K562 (cell line): Measurements from ENCODE around the gene CHRNA9. TPM values are rescaled to one million over a fixed set of nuclear protein-coding genes. Genes with fewer than 3 reads are reported as not detected.

ENCODE experiments used
- ATAC-seq: fragments of 200-7000 bp; cut with Tn5 transposase; 3 replicates; pipeline ENCODE4 v1.9.1; 2020; ENCODE audit warnings: moderate library complexity
- BruUV-seq: library from RNA; stranded (reverse); fragments of 400-500 nt; replicated peaks from 2 replicates; lab custom pipeline; 2021; lab: Mats Ljungman, UMichigan
- CTCF ChIA-PET: fragments of 300-600 bp; formaldehyde crosslinking; extraction: SDS; loops from one replicate; lab custom pipeline; 2021; ENCODE audit warnings: low intra/inter-chr PET ratio; lab: Yijun Ruan, JAX
- POLR2A ChIA-PET: fragments of 300-600, 350-650 bp; sonication (Branson Sonifier 250); formaldehyde crosslinking; extraction: SDS; loops from one replicate; lab custom pipeline; 2021; ENCODE audit warnings: antibody characterized with exemption, inconsistent platforms; lab: Yijun Ruan, JAX
- DNase-seq, 4 experiments: peaks; one replicate each; pipeline versions ENCODE4 v3.0.0 to v3.0.0-alpha.2; 2011 to 2018; ENCODE audit warnings: low spot score in 3 of 4, mixed read lengths in 3 of 4; ENCODE audit errors: extremely low read depth in 1 of 4
- FAIRE-seq: peaks from 2 replicates; lab custom pipeline; 2011; peaks lifted over from hg19 to GRCh38; lab: Jason Lieb, UNC
- H2AFZ ChIP-seq: 2 replicates; pipeline ENCODE4 v1.6.0; 2011; ENCODE audit warnings: low read depth, low read length, control low read depth, inconsistent platforms
- H3K27ac ChIP-seq: fragments of 200-600 bp; 3 replicates; pipeline ENCODE4 v1.8.0; 2011; ENCODE audit warnings: low read depth, mild to moderate bottlenecking, control low read depth, inconsistent platforms, low read length, moderate library complexity, mixed read lengths; ENCODE audit errors: extremely low read depth
- H3K27me3 ChIP-seq, 2 experiments: fragments of 300-600 bp in 1 of 2; 2 replicates in 1 of 2; 3 replicates in 1 of 2; pipeline versions ENCODE4 v1.6.0 to v1.8.0; 2011; ENCODE audit warnings: inconsistent platforms in 2 of 2, low read length in 2 of 2, mild to moderate bottlenecking in 1 of 2, mixed read lengths in 1 of 2, moderate library complexity in 1 of 2; ENCODE audit not compliant: control insufficient read depth in 2 of 2, insufficient read depth in 2 of 2
- H3K36me3 ChIP-seq: fragments of 300-600 bp; 3 replicates; pipeline ENCODE4 v1.8.0; 2011; ENCODE audit warnings: mild to moderate bottlenecking, low read length, inconsistent platforms; ENCODE audit not compliant: control insufficient read depth, insufficient read depth
- H3K4me1 ChIP-seq, 2 experiments: fragments of 200-600 bp in 1 of 2; replicated peaks in 1 of 2; 2 replicates in 1 of 2; 3 replicates in 1 of 2; pipeline versions ENCODE4 v1.5.1 to v1.8.0; 2011; ENCODE audit warnings: inconsistent platforms in 2 of 2, low read length in 2 of 2, mild to moderate bottlenecking in 1 of 2, mixed read lengths in 1 of 2, moderate library complexity in 1 of 2; ENCODE audit not compliant: control insufficient read depth in 2 of 2, insufficient read depth in 2 of 2
- H3K4me2 ChIP-seq: 2 replicates; pipeline ENCODE4 v1.6.1; 2011; ENCODE audit warnings: low read length, control low read depth, inconsistent platforms, mixed read lengths; ENCODE audit not compliant: insufficient read depth
- H3K4me3 ChIP-seq: fragments of 200-600 bp; sonication (generic), shearing (Covaris generic); 2 replicates; pipeline ENCODE4 v1.5.1; 2016; ENCODE audit warnings: control low read depth, inconsistent platforms
- H3K79me2 ChIP-seq: fragments of 200-600 bp; 3 replicates; pipeline ENCODE4 v1.8.0; 2011; ENCODE audit warnings: low read length, inconsistent platforms; ENCODE audit not compliant: control insufficient read depth, insufficient read depth
- H3K9ac ChIP-seq, 2 experiments: 2 replicates each; pipeline versions ENCODE4 v1.6.0 to v1.6.1; 2011; ENCODE audit warnings: low read depth in 2 of 2, low read length in 2 of 2, control low read depth in 1 of 2, inconsistent platforms in 1 of 2, mild to moderate bottlenecking in 1 of 2, mixed read lengths in 1 of 2; ENCODE audit not compliant: insufficient read depth in 1 of 2
- H3K9me1 ChIP-seq: one replicate; pipeline ENCODE4 v1.6.0; 2011; ENCODE audit warnings: inconsistent platforms, mild to moderate bottlenecking, low read length, moderate library complexity; ENCODE audit not compliant: control insufficient read depth, insufficient read depth
- H3K9me3 ChIP-seq: replicated peaks from 2 replicates; pipeline ENCODE4 v1.5.1; 2011; ENCODE audit warnings: low read depth, low read length, inconsistent platforms; ENCODE audit not compliant: control insufficient read depth, insufficient read depth
- H4K20me1 ChIP-seq: replicated peaks from 2 replicates; pipeline ENCODE4 v1.6.1; 2011; ENCODE audit warnings: low read length, inconsistent platforms, mixed read lengths; ENCODE audit not compliant: control insufficient read depth, insufficient read depth
- BCOR ChIP-seq: fragments of 450-650 bp; IDR thresholded peaks from 2 replicates; pipeline ENCODE4 v1.6.1; 2016
- EHMT2 ChIP-seq: fragments of 450-650 bp; IDR thresholded peaks from 2 replicates; pipeline ENCODE4 v1.6.1; 2018; ENCODE audit warnings: antibody characterized with exemption
- ELF4 ChIP-seq: fragments of 450-650 bp; formaldehyde crosslinking; IDR thresholded peaks from 2 replicates; pipeline ENCODE4 v1.4.0; 2022; ENCODE audit warnings: missing genetic modification characterization
- HMG20A ChIP-seq: fragments of 450-650 bp; formaldehyde crosslinking; conservative IDR thresholded peaks from 2 replicates; pipeline ENCODE4 v1.4.0; 2020; ENCODE audit warnings: mild to moderate bottlenecking, mixed read lengths
- KDM1A ChIP-seq, 2 experiments: fragments of 450-650 bp; IDR thresholded peaks; 2 replicates each; pipeline ENCODE4 v1.6.1; 2016; ENCODE audit warnings: mild to moderate bottlenecking in 2 of 2
- LCOR ChIP-seq: sonication (generic); formaldehyde crosslinking; IDR thresholded peaks from 2 replicates; pipeline ENCODE4 v1.8.0; 2022; ENCODE audit warnings: mild to moderate bottlenecking, missing genetic modification reagents
- NR2C2 ChIP-seq, 2 experiments: fragments of 200-800 bp in 1 of 2; sonication (Bioruptor generic) in 1 of 2; sonication (generic) in 1 of 2; formaldehyde crosslinking in 1 of 2; IDR thresholded peaks; 2 replicates each; pipeline versions ENCODE4 v1.6.1 to v1.8.0; 2016 to 2022; ENCODE audit warnings: mild to moderate bottlenecking in 1 of 2, missing compliant biosample characterization in 1 of 2, missing genetic modification characterization in 1 of 2, missing genetic modification reagents in 1 of 2
- PTRF ChIP-seq: fragments of 450-650 bp; IDR thresholded peaks from 2 replicates; pipeline ENCODE4 v1.6.1; 2016; ENCODE audit warnings: mild to moderate bottlenecking, missing genetic modification characterization, missing compliant biosample characterization
- RBM14 ChIP-seq: fragments of 200-400 bp; formaldehyde crosslinking; IDR thresholded peaks from 2 replicates; pipeline ENCODE4 v1.6.1; 2018; ENCODE audit warnings: low read depth, mild to moderate bottlenecking, low read length, moderate library complexity, borderline replicate concordance; ENCODE audit not compliant: insufficient read depth
- RBM25 ChIP-seq: fragments of 200-400 bp; formaldehyde crosslinking; IDR thresholded peaks from 2 replicates; pipeline ENCODE4 v1.6.1; 2018; ENCODE audit warnings: low read length, low read depth, moderate library complexity; ENCODE audit not compliant: severe bottlenecking
- SREBF1 ChIP-seq: fragments of 150-350 bp; IDR thresholded peaks from 2 replicates; pipeline ENCODE4 v1.6.1; 2014; ENCODE audit warnings: antibody characterized with exemption, low read depth, low read length, borderline replicate concordance
- SRSF9 ChIP-seq: fragments of 200-400 bp; formaldehyde crosslinking; IDR thresholded peaks from 2 replicates; pipeline ENCODE4 v1.6.1; 2017; ENCODE audit warnings: low read depth, low read length, borderline replicate concordance
- TRIM24 ChIP-seq, 2 experiments: fragments of 450-650 bp; IDR thresholded peaks; 2 replicates each; pipeline ENCODE4 v1.6.1; 2016
- ZNF165 ChIP-seq: fragments of 250-450 bp; sonication (Bioruptor Pico); IDR thresholded peaks from 2 replicates; pipeline ENCODE4 v1.4.0; 2020; ENCODE audit warnings: borderline replicate concordance
- ZNF830 ChIP-seq: fragments of 250-450 bp; sonication (Bioruptor Pico); IDR thresholded peaks from 2 replicates; pipeline ENCODE4 v1.5.0; 2021; ENCODE audit warnings: mild to moderate bottlenecking
- WGBS: fragments of 100-300 bp; shearing (Covaris generic); methylation state at CpG from one replicate; pipeline ENCODE4 v1.1.6; 2016; ENCODE audit warnings: low coverage, mixed read lengths; ENCODE audit not compliant: insufficient coverage; ENCODE audit errors: missing lambda C conversion rate; 5-methylcytosine and 5-hydroxymethylcytosine counted together
- in situ Hi-C: fragments of 300-500 bp; cut with MboI; formaldehyde crosslinking; loops from 4 replicates; pipeline ENCODE4 v1.15.0; 2018; ENCODE audit warnings: inconsistent platforms, mixed read lengths
- intact Hi-C: fragments of 100-400 bp; cut with micrococcal nuclease; formaldehyde crosslinking; loops from 2 replicates; pipeline ENCODE4 v1.14.2; 2022
- polyA plus RNA-seq, 8 experiments: library from polyadenylated mRNA; depleted of rRNA in 4 of 8; stranded (reverse) in 5 of 8; unstranded in 3 of 8; fragments of >200 nt; fragmentation: Nextera tagmentation in 2 of 8; fragmentation: Illumina TruSeq in 1 of 8; extraction: Ambion mirVana in 2 of 8; extraction: Trizol in 1 of 8; gene quantifications; 2 replicates each; pipeline versions ENCODE4 v1.2.1 to v1.2.3, GENCODE V29; 2011 to 2014; ENCODE audit warnings: inconsistent platforms in 1 of 8, missing spikeins in 1 of 8
- total RNA-seq, 7 experiments: library from RNA; depleted of rRNA in 6 of 7; stranded (reverse); fragments of >200 nt in 6 of 7; fragmentation: Illumina TruSeq in 2 of 7; extraction: Trizol in 2 of 7; gene quantifications; 2 replicates each; pipeline versions ENCODE4 v1.2.1 to v1.2.3, GENCODE V29; 2011 to 2021; ENCODE audit warnings: low replicate concordance in 1 of 7
- TF ChIP-seq, protein P1 (sequence below), 2 experiments: fragments of 250-450 bp in 1 of 2; fragments of 450-650 bp in 1 of 2; sonication (Bioruptor Pico) in 1 of 2; IDR thresholded peaks; 2 replicates each; pipeline versions ENCODE4 v1.6.1 to v1.8.0; 2016 to 2021; ENCODE audit warnings: mild to moderate bottlenecking in 2 of 2, moderate library complexity in 2 of 2, missing compliant biosample characterization in 1 of 2, missing genetic modification characterization in 1 of 2
- TF ChIP-seq, protein P2 (sequence below), 2 experiments: IDR thresholded peaks in 1 of 2; conservative IDR thresholded peaks in 1 of 2; 2 replicates each; pipeline ENCODE4 v1.6.1; 2016; ENCODE audit warnings: low read depth in 2 of 2, mild to moderate bottlenecking in 1 of 2, missing compliant biosample characterization in 1 of 2, missing genetic modification characterization in 1 of 2, moderate library complexity in 1 of 2
- TF ChIP-seq, protein P3 (sequence below): fragments of 250-450 bp; sonication (Bioruptor Pico); IDR thresholded peaks from 2 replicates; pipeline ENCODE4 v1.8.0; 2021; ENCODE audit warnings: moderate library complexity, mild to moderate bottlenecking, inconsistent platforms

The CHRNA9 gene
- total and polyA plus RNA-seq, 9 of the 15 experiments (the other 6 are each of a cell fraction or from before 2014, with no cell fraction given) = not detected

DNA sequence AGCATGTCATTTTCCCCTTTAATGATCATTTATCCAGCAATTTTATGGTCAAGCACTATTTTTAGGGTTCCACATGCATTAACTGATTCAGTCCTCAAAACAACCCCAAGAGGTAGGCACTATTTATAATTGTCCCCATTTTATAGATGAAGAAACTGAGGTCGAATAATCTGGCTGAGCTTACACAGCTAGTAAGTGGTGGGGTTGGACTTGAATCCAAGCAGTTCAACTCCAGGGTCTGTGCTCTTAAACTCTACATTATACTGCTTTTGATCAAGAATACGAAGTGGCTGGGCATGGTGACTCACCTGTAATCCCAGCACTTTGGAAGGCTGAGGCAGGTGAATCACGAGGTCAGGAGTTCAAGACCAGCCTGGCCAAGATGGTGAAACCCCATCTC lies 3.2 kb upstream of the CHRNA9 start:
- Histone ChIP-seq H4K20me1 (no peaks in the 10 kb centered on the region; the same call in 1 of the 2 replicates), H3K27ac (no peak overlapping the region), H3K9me1 (no peaks in the 10 kb centered on the region), H3K4me3 (no peak overlapping the region), H3K9ac (no peak overlapping the region), H2AFZ (no peak overlapping the region), H3K79me2 (no peaks in the 10 kb centered on the region), H3K9me3 (no peaks in the 10 kb centered on the region), H3K36me3 (no peaks in the 10 kb centered on the region), H3K27me3 (peaks cover 46 to 55% of the 10 kb centered on the region in 2 experiments), H3K4me2 (no peak overlapping the region), H3K4me1 (peaks cover 0 to 11% of the 10 kb centered on the region in 2 experiments; a peak in 2 of 5 replicates)
- FAIRE-seq = no peak
- DNase-seq = no peak
- ChIA-PET POLR2A (interaction anchor here (1.2 kb wide), 1 partner anchor 15 kb away, joined by 5 read pairs; no protein-coding TSS in a partner anchor), CTCF (no interaction called here)
- TF ChIP-seq TRIM24 (IDR thresholded peaks at IDR 0.05) (no peak), RBM25 (peak; percentile 94), HMG20A (no peak), KDM1A (IDR thresholded peaks at IDR 0.05) (0 out of 4 replicates have a peak, but pooled peaks of 1 of the 2 experiments have one; percentile 17), BCOR (peak; percentile 56), ZNF830 (CRISPR knock-in tag) (no peak), LCOR (no peak), RBM14 (no peak), SREBF1 (no peak), EHMT2 (no peak), ZNF165 (CRISPR knock-in tag) (no peak), SRSF9 (no peak), ELF4 (CRISPR knock-in tag) (no peak), NR2C2 (CRISPR knock-in tag; IDR thresholded peaks at IDR 0.05) (no peak), NR2C2 (tag; IDR thresholded peaks at IDR 0.05) (no peak), PTRF (tag) (no peak)
- TF ChIP-seq, protein P1, sequence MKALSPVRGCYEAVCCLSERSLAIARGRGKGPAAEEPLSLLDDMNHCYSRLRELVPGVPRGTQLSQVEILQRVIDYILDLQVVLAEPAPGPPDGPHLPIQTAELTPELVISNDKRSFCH (CRISPR knock-in tag; IDR thresholded peaks at IDR 0.05) = no peak
- TF ChIP-seq, protein P1 (tag; IDR thresholded peaks at IDR 0.05) = no peak
- TF ChIP-seq, protein P2, sequence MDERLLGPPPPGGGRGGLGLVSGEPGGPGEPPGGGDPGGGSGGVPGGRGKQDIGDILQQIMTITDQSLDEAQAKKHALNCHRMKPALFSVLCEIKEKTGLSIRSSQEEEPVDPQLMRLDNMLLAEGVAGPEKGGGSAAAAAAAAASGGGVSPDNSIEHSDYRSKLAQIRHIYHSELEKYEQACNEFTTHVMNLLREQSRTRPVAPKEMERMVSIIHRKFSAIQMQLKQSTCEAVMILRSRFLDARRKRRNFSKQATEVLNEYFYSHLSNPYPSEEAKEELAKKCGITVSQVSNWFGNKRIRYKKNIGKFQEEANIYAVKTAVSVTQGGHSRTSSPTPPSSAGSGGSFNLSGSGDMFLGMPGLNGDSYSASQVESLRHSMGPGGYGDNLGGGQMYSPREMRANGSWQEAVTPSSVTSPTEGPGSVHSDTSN (CRISPR knock-in tag; IDR thresholded peaks at IDR 0.05; ENCODE audit: low read depth) = no peak
- TF ChIP-seq, protein P2 (tag; conservative IDR thresholded peaks at IDR 0.05; ENCODE audit: low read depth) = no peak
- TF ChIP-seq, protein P3, sequence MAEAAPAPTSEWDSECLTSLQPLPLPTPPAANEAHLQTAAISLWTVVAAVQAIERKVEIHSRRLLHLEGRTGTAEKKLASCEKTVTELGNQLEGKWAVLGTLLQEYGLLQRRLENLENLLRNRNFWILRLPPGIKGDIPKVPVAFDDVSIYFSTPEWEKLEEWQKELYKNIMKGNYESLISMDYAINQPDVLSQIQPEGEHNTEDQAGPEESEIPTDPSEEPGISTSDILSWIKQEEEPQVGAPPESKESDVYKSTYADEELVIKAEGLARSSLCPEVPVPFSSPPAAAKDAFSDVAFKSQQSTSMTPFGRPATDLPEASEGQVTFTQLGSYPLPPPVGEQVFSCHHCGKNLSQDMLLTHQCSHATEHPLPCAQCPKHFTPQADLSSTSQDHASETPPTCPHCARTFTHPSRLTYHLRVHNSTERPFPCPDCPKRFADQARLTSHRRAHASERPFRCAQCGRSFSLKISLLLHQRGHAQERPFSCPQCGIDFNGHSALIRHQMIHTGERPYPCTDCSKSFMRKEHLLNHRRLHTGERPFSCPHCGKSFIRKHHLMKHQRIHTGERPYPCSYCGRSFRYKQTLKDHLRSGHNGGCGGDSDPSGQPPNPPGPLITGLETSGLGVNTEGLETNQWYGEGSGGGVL = no peak
- BruUV-seq = no TSS peak
- WGBS = 0% methylated on average over 3 of the region's 3 CpGs
- in situ Hi-C loops = no loop called here
- ATAC-seq = no peak
- intact Hi-C loops = no loop called here
